IMR-90 (cell line): ENCODE results near the gene NEGR1. TPM values are rescaled to one million over a fixed set of nuclear protein-coding genes. Genes with fewer than 3 reads are reported as not detected.

Source experiments
- ATAC-seq: fragments of 200-7000 bp; cut with Tn5 transposase; 2 replicates; pipeline ENCODE4 v1.9.1; 2020; ENCODE audit warnings: low read depth, mild to moderate bottlenecking, moderate library complexity
- BruUV-seq: library from RNA; stranded (reverse); fragments of 400-500 nt; replicated peaks from 2 replicates; lab custom pipeline; 2021; lab: Mats Ljungman, UMichigan
- CTCF ChIA-PET: fragments of 300-600 bp; formaldehyde crosslinking; extraction: SDS; loops from one replicate; lab custom pipeline; 2021; ENCODE audit warnings: antibody characterized with exemption; lab: Yijun Ruan, JAX
- POLR2A ChIA-PET: fragments of 300-600 bp; sonication (Branson Sonifier 250); formaldehyde crosslinking; loops from one replicate; lab custom pipeline; 2022; ENCODE audit warnings: antibody characterized with exemption; ENCODE audit not compliant: unreplicated experiment; lab: Charles Lee
- DNase-seq: peaks from one replicate; pipeline ENCODE4 v3.0.0; 2013
- H2AFZ ChIP-seq: replicated peaks from 2 replicates; pipeline ENCODE3; 2013; ENCODE audit warnings: low read length, mild to moderate bottlenecking; ENCODE audit not compliant: poor library complexity
- H2AK5ac ChIP-seq: 2 replicates; pipeline ENCODE4 v1.6.1; 2013; ENCODE audit warnings: low read depth, low read length, inconsistent platforms
- H2AK9ac ChIP-seq: replicated peaks from 2 replicates; pipeline ENCODE3; 2013; ENCODE audit warnings: mild to moderate bottlenecking, low read depth, low read length, moderate library complexity; ENCODE audit not compliant: poor library complexity
- H2BK120ac ChIP-seq: 2 replicates; pipeline ENCODE4 v1.6.1; 2013; ENCODE audit warnings: low read depth, low read length, inconsistent platforms
- H2BK15ac ChIP-seq: 3 replicates; pipeline ENCODE4 v1.6.1; 2013; ENCODE audit warnings: low read depth, low read length, inconsistent platforms
- H2BK20ac ChIP-seq: 2 replicates; pipeline ENCODE4 v1.6.1; 2013; ENCODE audit warnings: low read depth, mild to moderate bottlenecking, inconsistent platforms, low read length, moderate library complexity
- H2BK5ac ChIP-seq: 2 replicates; pipeline ENCODE4 v1.6.1; 2013; ENCODE audit warnings: mild to moderate bottlenecking, low read depth, low read length, inconsistent platforms; ENCODE audit not compliant: poor library complexity, severe bottlenecking
- H3K14ac ChIP-seq: replicated peaks from 2 replicates; pipeline ENCODE4 v1.6.1; 2013; ENCODE audit warnings: low read depth, low read length, inconsistent platforms
- H3K18ac ChIP-seq: 2 replicates; pipeline ENCODE4 v1.6.1; 2013; ENCODE audit warnings: low read depth, low read length, control low read depth
- H3K23ac ChIP-seq: 2 replicates; pipeline ENCODE4 v1.6.1; 2013; ENCODE audit warnings: low read depth, low read length, inconsistent platforms
- H3K27ac ChIP-seq: 2 replicates; pipeline ENCODE4 v1.5.1; 2013; ENCODE audit warnings: mild to moderate bottlenecking, control low read depth, low read length; ENCODE audit not compliant: insufficient read depth
- H3K27me3 ChIP-seq: 2 replicates; pipeline ENCODE4 v1.6.1; 2013; ENCODE audit warnings: low read length; ENCODE audit not compliant: control insufficient read depth, insufficient read depth
- H3K36me3 ChIP-seq: 2 replicates; pipeline ENCODE4 v1.6.1; 2013; ENCODE audit warnings: low read length, mixed read lengths; ENCODE audit not compliant: control insufficient read depth, insufficient read depth
- H3K4ac ChIP-seq: 2 replicates; pipeline ENCODE4 v1.6.1; 2013; ENCODE audit warnings: low read depth, low read length, inconsistent platforms
- H3K4me1 ChIP-seq: 2 replicates; pipeline ENCODE4 v1.6.1; 2013; ENCODE audit warnings: low read length, mixed read lengths; ENCODE audit not compliant: control insufficient read depth, insufficient read depth
- H3K4me2 ChIP-seq: 2 replicates; pipeline ENCODE4 v1.6.1; 2013; ENCODE audit warnings: low read depth, mild to moderate bottlenecking, control low read depth, low read length, moderate library complexity
- H3K4me3 ChIP-seq: 2 replicates; pipeline ENCODE4 v1.5.1; 2013; ENCODE audit warnings: low read depth, mild to moderate bottlenecking, control low read depth, low read length, moderate library complexity; ENCODE audit not compliant: insufficient read depth
- H3K56ac ChIP-seq: 2 replicates; pipeline ENCODE4 v1.6.1; 2013; ENCODE audit warnings: low read length, inconsistent platforms; ENCODE audit not compliant: insufficient read depth; ENCODE audit errors: extremely low read depth
- H3K79me1 ChIP-seq, 2 experiments: 2 replicates each; pipeline ENCODE4 v1.6.1; 2013; ENCODE audit warnings: low read length in 2 of 2, inconsistent platforms in 1 of 2, low read depth in 1 of 2
- H3K9ac ChIP-seq: 2 replicates; pipeline ENCODE4 v1.6.1; 2013; ENCODE audit warnings: low read depth, low read length, control low read depth
- H3K9me1 ChIP-seq: 2 replicates; pipeline ENCODE4 v1.6.1; 2013; ENCODE audit warnings: low read length, inconsistent platforms; ENCODE audit not compliant: insufficient read depth
- H3K9me3 ChIP-seq: 2 replicates; pipeline ENCODE4 v1.6.1; 2013; ENCODE audit warnings: low read length; ENCODE audit not compliant: control insufficient read depth, insufficient read depth
- H4K20me1 ChIP-seq: 2 replicates; pipeline ENCODE4 v1.6.1; 2013; ENCODE audit warnings: low read length, inconsistent platforms; ENCODE audit not compliant: insufficient read depth
- H4K5ac ChIP-seq: 2 replicates; pipeline ENCODE4 v1.6.1; 2013; ENCODE audit warnings: mild to moderate bottlenecking, low read depth, low read length, control low read depth
- H4K8ac ChIP-seq, 2 experiments: 2 replicates each; pipeline ENCODE4 v1.6.1; 2013; ENCODE audit warnings: low read depth in 2 of 2, low read length in 2 of 2, control low read depth in 1 of 2, inconsistent platforms in 1 of 2
- H4K91ac ChIP-seq: 2 replicates; pipeline ENCODE4 v1.6.1; 2013; ENCODE audit warnings: low read depth, low read length, inconsistent platforms; ENCODE audit not compliant: insufficient read depth
- BHLHE40 ChIP-seq: fragments of 150-350 bp; IDR thresholded peaks from 2 replicates; pipeline ENCODE4 v1.6.1; 2016; ENCODE audit warnings: mild to moderate bottlenecking, low read depth, low read length
- CEBPB ChIP-seq: IDR thresholded peaks from 2 replicates; pipeline ENCODE4 v1.6.1; 2012; ENCODE audit warnings: low read depth, low read length, improper control_type of control experiment
- CHD1 ChIP-seq: IDR thresholded peaks from 2 replicates; pipeline ENCODE4 v1.6.1; 2012; ENCODE audit warnings: low read depth, low read length, improper control_type of control experiment
- CTCF ChIP-seq: conservative IDR thresholded peaks from 2 replicates; pipeline ENCODE4 v1.5.1; 2012; ENCODE audit warnings: mild to moderate bottlenecking, low read depth, low read length, improper control_type of control experiment
- ELK1 ChIP-seq: fragments of 150-350 bp; IDR thresholded peaks from 2 replicates; pipeline ENCODE4 v1.6.1; 2016; ENCODE audit warnings: low read depth, mild to moderate bottlenecking, low read length, moderate library complexity, borderline replicate concordance
- FOS ChIP-seq: fragments of 150-350 bp; IDR thresholded peaks from 2 replicates; pipeline ENCODE4 v1.6.1; 2016; ENCODE audit warnings: low read depth, low read length
- MAFK ChIP-seq: IDR thresholded peaks from 2 replicates; pipeline ENCODE4 v1.6.1; 2012; ENCODE audit warnings: low read depth, low read length, improper control_type of control experiment
- MAZ ChIP-seq: IDR thresholded peaks from 2 replicates; pipeline ENCODE4 v1.6.1; 2012; ENCODE audit warnings: low read depth, mild to moderate bottlenecking, low read length, improper control_type of control experiment, moderate library complexity, borderline replicate concordance
- MXI1 ChIP-seq: IDR thresholded peaks from 2 replicates; pipeline ENCODE4 v1.6.1; 2012; ENCODE audit warnings: low read depth, mild to moderate bottlenecking, low read length, moderate library complexity, borderline replicate concordance
- NFE2L2 ChIP-seq: fragments of 150-350 bp; IDR thresholded peaks from 2 replicates; pipeline ENCODE4 v1.6.1; 2016; ENCODE audit warnings: low read depth, mild to moderate bottlenecking, low read length
- POLR2A ChIP-seq: IDR thresholded peaks from 2 replicates; pipeline ENCODE4 v1.6.1; 2012; ENCODE audit warnings: mild to moderate bottlenecking, low read depth, low read length
- RAD21 ChIP-seq: IDR thresholded peaks from 2 replicates; pipeline ENCODE4 v1.6.1; 2012; ENCODE audit warnings: low read length, improper control_type of control experiment
- RCOR1 ChIP-seq: IDR thresholded peaks from 2 replicates; pipeline ENCODE4 v1.6.1; 2012; ENCODE audit warnings: mild to moderate bottlenecking, low read length, improper control_type of control experiment; ENCODE audit not compliant: insufficient replicate concordance
- RFX5 ChIP-seq: IDR thresholded peaks from 2 replicates; pipeline ENCODE4 v1.8.0; 2012; ENCODE audit warnings: low read depth, mild to moderate bottlenecking, low read length, moderate library complexity
- SMC3 ChIP-seq: fragments of 150-350 bp; IDR thresholded peaks from 2 replicates; pipeline ENCODE4 v1.6.1; 2016; ENCODE audit warnings: low read depth, mild to moderate bottlenecking, antibody characterized with exemption, low read length, moderate library complexity
- USF2 ChIP-seq: fragments of 150-350 bp; IDR thresholded peaks from 2 replicates; pipeline ENCODE4 v1.6.1; 2017; ENCODE audit warnings: mild to moderate bottlenecking, antibody characterized with exemption, low read length, low read depth
- dilution Hi-C: fragments of 300-500 bp; cut with HindIII; formaldehyde crosslinking; loops from one replicate; pipeline ENCODE4 v1.14.3; 2018; ENCODE audit warnings: low sequenced_read_pairs; ENCODE audit not compliant: unreplicated experiment
- in situ Hi-C: fragments of 300-500 bp; cut with MboI; formaldehyde crosslinking; loops from 3 replicates; pipeline ENCODE4 v1.14.3; 2019; ENCODE audit warnings: low sequenced_read_pairs, inconsistent platforms, mixed read lengths
- intact Hi-C: fragments of 100-400 bp; cut with micrococcal nuclease; formaldehyde crosslinking; loops from 2 replicates; pipeline ENCODE4 v1.10.0; 2022
- polyA plus RNA-seq, 3 experiments: library from polyadenylated mRNA; depleted of rRNA; stranded (reverse); fragments of >200 nt; gene quantifications; 2 replicates each; pipeline ENCODE4 v1.2.3, GENCODE V29; 2012; ENCODE audit warnings: low replicate concordance in 1 of 3
- total RNA-seq: library from RNA; depleted of rRNA; stranded (reverse); fragments of >200 nt; gene quantifications from 2 replicates; pipeline ENCODE4 v1.2.3, GENCODE V29; 2012

NEGR1 gene
- total and polyA plus RNA-seq, 2 of the 4 experiments (the other 2 are of a cell fraction), result 5.1 to 9.1 TPM

DNA sequence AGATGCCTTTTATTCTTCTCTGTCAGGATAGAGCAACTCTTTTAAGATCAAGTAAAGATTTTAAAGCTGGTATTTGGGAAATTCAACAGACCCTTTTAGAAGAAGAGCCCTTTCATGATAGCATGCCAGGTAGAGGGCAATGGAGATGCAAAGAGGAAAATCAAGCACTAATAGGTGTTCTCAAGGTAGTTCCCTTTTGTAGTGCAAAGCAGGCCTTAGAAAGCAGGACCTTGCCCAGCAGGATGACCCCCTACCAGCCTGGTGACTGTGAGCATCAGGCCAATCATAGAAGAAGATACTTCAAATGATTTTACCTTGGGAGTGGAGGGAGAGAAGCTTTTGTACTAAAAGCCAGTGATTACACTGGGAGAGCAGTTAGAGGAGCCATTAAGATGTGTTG is 820.1 kb downstream of the NEGR1 start:
- H3K27me3 ChIP-seq, result no peaks in the 10 kb centered on the region
- no peak overlapping the region for H3K18ac ChIP-seq
- H3K23ac ChIP-seq, result no peak overlapping the region
- no peak overlapping the region for H3K9ac ChIP-seq
- no peak overlapping the region for H2BK15ac ChIP-seq
- POLR2A ChIA-PET, result no interaction called here
- no peaks in the 10 kb centered on the region for H3K9me3 ChIP-seq
- no peak overlapping the region for H3K4me2 ChIP-seq
- H3K56ac ChIP-seq, result no peak overlapping the region
- no peaks in the 10 kb centered on the region for H4K20me1 ChIP-seq
- H2BK120ac ChIP-seq, result no peak overlapping the region
- no peak overlapping the region for H3K4ac ChIP-seq
- no peak overlapping the region for H2AK9ac ChIP-seq
- DNase-seq (no peak), ATAC-seq (no peak)
- H4K5ac ChIP-seq, result no peak overlapping the region
- no peak overlapping the region for H2AFZ ChIP-seq
- H3K14ac ChIP-seq, result no peak overlapping the region
- H4K8ac ChIP-seq, result no peak overlapping the region
- no peaks in the 10 kb centered on the region for H3K36me3 ChIP-seq
- H3K4me1 ChIP-seq, result peaks cover 2% of the 10 kb centered on the region; the same call in 1 of the 2 replicates
- H2BK5ac ChIP-seq, result no peak overlapping the region
- no TSS peak for BruUV-seq
- in situ Hi-C loops, result no loop called here
- TF ChIP-seq FOS, result no peak
- no peak for TF ChIP-seq NFE2L2
- no peak for TF ChIP-seq RAD21
- TF ChIP-seq CHD1, result no peak
- TF ChIP-seq POLR2A, result no peak
- TF ChIP-seq MAZ, result no peak
- TF ChIP-seq CEBPB, result no peak
- no peak for TF ChIP-seq MXI1
- no peak for TF ChIP-seq MAFK
- no peak for TF ChIP-seq CTCF
- no peak for TF ChIP-seq BHLHE40
- no peak for TF ChIP-seq SMC3
- no peak for TF ChIP-seq USF2
- TF ChIP-seq RCOR1, result no peak
- TF ChIP-seq RFX5, result no peak
- TF ChIP-seq ELK1, result no peak
- H3K9me1 ChIP-seq, result no peaks in the 10 kb centered on the region
- no peak overlapping the region for H3K27ac ChIP-seq
- no peak overlapping the region for H2BK20ac ChIP-seq
- CTCF ChIA-PET, result interaction anchor here (1.9 kb wide), 1 partner anchor 9 kb away, joined by 4 read pairs; no protein-coding TSS in a partner anchor
- no peak overlapping the region for H4K91ac ChIP-seq
- intact Hi-C loops, result no loop called here
- H2AK5ac ChIP-seq, result no peak overlapping the region
- H3K79me1 ChIP-seq, result no peaks in the 10 kb centered on the region
- dilution Hi-C loops, result no loop called here
- H3K4me3 ChIP-seq, result no peak overlapping the region
